Measurements from ENCODE around the gene ARHGAP21. TPM values are rescaled to one million over a fixed set of nuclear protein-coding genes. Genes with fewer than 3 reads are reported as not detected.
A peak's percentile ranks its signal among the peaks of the same experiment; 100 is the strongest.

Gene ARHGAP21
- total RNA-seq, 1 donor from 2014 or later = 46.8 TPM

DNA sequence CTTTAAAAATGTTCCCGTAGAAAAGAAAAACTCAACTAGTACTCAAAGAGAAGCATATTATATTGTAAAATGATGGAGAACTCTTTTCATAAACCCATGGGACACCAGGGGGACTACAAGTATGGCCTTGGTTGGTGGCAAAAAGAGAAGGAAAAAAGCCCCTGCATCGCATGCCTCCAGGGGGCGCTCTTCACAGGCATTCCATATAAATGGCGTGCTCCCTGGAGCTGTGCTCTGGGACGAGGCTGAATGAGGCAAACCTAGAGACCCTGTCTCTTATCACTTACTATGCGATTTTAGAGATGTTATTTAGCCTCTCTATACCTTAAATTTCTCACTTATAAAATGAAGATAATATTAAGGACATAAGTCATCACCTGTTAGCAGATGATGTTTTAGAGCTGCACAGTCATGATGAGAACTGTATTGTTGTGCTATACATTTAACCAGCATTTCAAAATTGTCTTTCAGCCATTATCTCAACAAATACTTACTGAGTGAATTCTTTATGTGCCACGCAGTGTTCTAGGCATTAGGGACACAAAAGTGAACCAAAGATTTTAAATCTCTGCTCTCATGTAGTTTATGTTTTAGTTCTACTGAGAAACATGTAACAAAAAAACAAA lies 105.8 kb downstream of the ARHGAP21 start:
- DNase-seq (ENCODE audit: low read depth) = no peak
- no peak overlapping the region for H3K4me3 ChIP-seq (ENCODE audit: low read depth, low read length)
- TF ChIP-seq, protein P1, sequence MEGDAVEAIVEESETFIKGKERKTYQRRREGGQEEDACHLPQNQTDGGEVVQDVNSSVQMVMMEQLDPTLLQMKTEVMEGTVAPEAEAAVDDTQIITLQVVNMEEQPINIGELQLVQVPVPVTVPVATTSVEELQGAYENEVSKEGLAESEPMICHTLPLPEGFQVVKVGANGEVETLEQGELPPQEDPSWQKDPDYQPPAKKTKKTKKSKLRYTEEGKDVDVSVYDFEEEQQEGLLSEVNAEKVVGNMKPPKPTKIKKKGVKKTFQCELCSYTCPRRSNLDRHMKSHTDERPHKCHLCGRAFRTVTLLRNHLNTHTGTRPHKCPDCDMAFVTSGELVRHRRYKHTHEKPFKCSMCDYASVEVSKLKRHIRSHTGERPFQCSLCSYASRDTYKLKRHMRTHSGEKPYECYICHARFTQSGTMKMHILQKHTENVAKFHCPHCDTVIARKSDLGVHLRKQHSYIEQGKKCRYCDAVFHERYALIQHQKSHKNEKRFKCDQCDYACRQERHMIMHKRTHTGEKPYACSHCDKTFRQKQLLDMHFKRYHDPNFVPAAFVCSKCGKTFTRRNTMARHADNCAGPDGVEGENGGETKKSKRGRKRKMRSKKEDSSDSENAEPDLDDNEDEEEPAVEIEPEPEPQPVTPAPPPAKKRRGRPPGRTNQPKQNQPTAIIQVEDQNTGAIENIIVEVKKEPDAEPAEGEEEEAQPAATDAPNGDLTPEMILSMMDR (conservative IDR thresholded peaks at IDR 0.05; ENCODE audit: low read depth, low read length) = peak; percentile 96

DNA sequence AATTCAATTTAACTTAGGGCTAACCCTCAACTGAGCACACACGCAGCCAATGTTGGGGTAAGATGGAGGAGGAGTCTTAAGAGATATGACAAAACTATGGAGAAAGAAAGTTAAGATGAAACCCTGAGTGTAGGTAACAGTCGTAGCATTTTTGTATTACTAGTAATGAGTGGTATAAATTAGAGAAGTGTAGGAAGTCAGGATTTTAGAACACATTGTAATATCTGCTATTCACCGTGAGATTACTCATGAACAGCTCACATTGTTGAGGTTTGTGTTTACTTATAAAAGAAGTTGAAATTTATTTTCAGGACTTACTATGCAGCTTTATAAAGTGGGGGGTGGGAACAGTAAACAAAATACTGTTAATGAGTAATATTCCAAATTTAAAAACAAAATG lies 107.2 kb downstream of the ARHGAP21 start:
- no peak for DNase-seq (ENCODE audit: low read depth)
- TF ChIP-seq, protein P1 (conservative IDR thresholded peaks at IDR 0.05; ENCODE audit: low read depth, low read length) = no peak
- no peak overlapping the region for H3K4me3 ChIP-seq (ENCODE audit: low read depth, low read length)

DNA sequence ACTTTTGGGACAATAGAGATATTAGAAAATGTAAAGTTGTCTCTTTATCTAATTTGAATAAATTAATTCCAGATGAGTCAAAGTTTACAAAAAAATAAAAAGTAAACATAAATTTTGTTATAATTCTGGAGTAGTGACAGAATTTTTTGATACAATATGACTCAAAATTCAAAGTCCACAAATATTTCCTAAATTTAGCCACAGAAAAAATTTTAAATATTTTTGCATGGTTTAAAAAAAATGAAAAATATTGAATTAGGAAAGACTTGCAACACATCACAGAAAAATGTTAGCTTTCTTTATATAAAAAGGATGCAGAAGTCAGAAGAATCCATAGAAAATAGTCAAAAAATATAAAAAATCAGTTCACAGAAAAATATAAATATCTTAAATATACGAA lies 117.7 kb downstream of the ARHGAP21 start:
- DNase-seq (ENCODE audit: low read depth) = no peak
- TF ChIP-seq, protein P1 (conservative IDR thresholded peaks at IDR 0.05; ENCODE audit: low read depth, low read length) = no peak
- no peak overlapping the region for H3K4me3 ChIP-seq (ENCODE audit: low read depth, low read length)

DNA sequence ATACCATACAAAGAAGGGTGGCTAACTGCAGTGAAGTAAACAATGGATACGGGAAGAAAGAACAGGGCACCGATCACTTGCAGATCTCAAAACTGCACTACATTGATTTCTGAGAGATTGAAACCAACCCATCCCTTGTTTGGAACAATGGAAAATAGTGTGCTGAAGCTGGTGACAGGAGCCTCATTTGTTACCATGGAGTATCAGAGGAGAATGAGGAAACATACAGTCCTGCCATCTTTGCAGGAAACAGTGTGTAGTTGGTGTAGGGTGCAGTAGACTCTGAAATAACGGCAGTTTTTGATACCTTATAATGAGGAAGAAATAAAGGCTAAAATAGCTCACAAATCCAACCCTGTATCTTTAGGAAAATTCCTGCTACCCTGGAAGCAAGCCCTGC lies 118.5 kb downstream of the ARHGAP21 start:
- DNase-seq (ENCODE audit: low read depth) = no peak
- H3K4me3 ChIP-seq (ENCODE audit: low read depth, low read length) = no peak overlapping the region
- TF ChIP-seq, protein P1 (conservative IDR thresholded peaks at IDR 0.05; ENCODE audit: low read depth, low read length) = no peak

DNA sequence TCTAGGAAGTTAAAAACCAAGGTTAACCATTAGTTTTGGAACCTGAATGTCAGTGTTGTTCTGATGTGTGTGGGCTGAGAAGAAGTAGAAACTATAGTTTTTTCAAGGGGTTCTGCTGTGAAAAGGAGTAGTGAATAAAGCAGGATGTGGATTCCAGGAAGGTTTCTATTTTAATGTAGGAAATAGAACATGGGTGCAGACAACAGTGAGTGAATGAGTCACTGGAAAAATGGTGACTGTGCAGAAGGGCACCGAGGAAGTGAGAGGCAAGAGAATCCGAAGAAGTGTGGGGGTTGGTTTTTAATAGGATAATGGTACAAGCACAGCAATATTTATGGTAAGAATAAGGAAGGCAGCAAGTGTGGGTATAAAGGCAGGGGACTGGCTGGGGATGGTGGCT lies 120.4 kb downstream of the ARHGAP21 start:
- DNase-seq (ENCODE audit: low read depth) = peak; percentile 13
- no peak overlapping the region for H3K4me3 ChIP-seq (ENCODE audit: low read depth, low read length)
- TF ChIP-seq, protein P1 (conservative IDR thresholded peaks at IDR 0.05; ENCODE audit: low read depth, low read length) = no peak

DNA sequence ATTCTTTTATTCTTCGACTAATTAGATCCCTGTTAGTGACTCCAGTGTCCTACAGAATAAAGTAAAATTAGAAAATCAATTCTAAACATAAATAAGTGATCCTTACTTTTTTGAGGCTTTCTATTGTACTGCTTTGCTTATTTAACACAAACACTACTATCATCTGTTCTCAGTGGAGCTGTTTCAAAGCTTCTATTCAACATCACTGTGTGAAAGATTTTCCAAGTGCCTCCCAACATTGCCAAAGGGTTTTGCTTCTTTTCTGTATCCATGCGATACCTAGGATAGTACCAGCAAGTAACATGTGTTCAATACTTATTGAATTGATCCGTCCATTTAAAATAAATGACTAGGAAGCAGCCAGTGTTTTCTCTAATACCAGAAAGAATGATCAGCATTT lies 125.7 kb downstream of the ARHGAP21 start:
- H3K4me3 ChIP-seq (ENCODE audit: low read depth, low read length) = no peak overlapping the region
- DNase-seq (ENCODE audit: low read depth) = no peak
- TF ChIP-seq, protein P1 (conservative IDR thresholded peaks at IDR 0.05; ENCODE audit: low read depth, low read length) = no peak

DNA sequence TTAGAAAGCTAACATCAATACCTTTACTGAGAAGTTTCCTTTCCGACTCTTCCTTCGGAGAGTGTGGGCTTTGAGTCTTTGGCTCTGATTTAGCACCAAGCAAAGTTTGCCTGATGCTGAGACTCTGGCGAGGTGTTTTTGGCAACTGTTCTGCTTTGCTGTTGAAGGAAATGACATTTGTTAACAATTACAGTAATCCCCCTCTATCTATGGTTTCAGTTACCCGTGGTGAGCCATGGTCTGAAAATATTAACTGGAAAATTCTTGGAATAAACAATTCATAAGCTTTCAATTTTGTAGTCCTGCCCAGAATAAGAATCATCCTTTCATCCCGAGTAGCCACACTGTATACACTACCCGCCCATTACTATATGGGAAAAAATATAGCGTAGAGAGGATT lies 126.3 kb downstream of the ARHGAP21 start:
- no peak for DNase-seq (ENCODE audit: low read depth)
- TF ChIP-seq, protein P1 (conservative IDR thresholded peaks at IDR 0.05; ENCODE audit: low read depth, low read length) = no peak
- H3K4me3 ChIP-seq (ENCODE audit: low read depth, low read length) = no peak overlapping the region

All from epithelial cell of proximal tubule (primary cell).